IPS-15b (cell line): ENCODE measurements around the gene PHF20.
"Not testable (repeated sequence)": the region's sequence is repeated elsewhere in the genome, so short reads cannot be mapped to it uniquely, and the experiment has no call there.

Experiments used
- H3K27me3 ChIP-seq: one replicate; pipeline ENCODE4 v1.6.1; 2013; ENCODE audit warnings: low read length; ENCODE audit not compliant: control insufficient read depth, insufficient read depth
- H3K36me3 ChIP-seq: one replicate; pipeline ENCODE4 v1.6.1; 2013; ENCODE audit warnings: low read length; ENCODE audit not compliant: control insufficient read depth, insufficient read depth
- H3K4me1 ChIP-seq: one replicate; pipeline ENCODE4 v1.6.1; 2013; ENCODE audit warnings: mild to moderate bottlenecking, low read length; ENCODE audit not compliant: control insufficient read depth, insufficient read depth
- H3K4me3 ChIP-seq: one replicate; pipeline ENCODE4 v1.5.1; 2013; ENCODE audit warnings: low read depth, low read length
- H3K9ac ChIP-seq: one replicate; pipeline ENCODE4 v1.6.1; 2013; ENCODE audit warnings: low read depth, mild to moderate bottlenecking, low read length
- H3K9me3 ChIP-seq: one replicate; pipeline ENCODE4 v1.6.1; 2013; ENCODE audit warnings: mild to moderate bottlenecking, low read length; ENCODE audit not compliant: control insufficient read depth, insufficient read depth

PHF20 gene

GRCh38 chr20:35996492-35996891 is 224.7 kb downstream of the PHF20 start:
- not testable (repeated sequence) for H3K9me3 ChIP-seq, H3K27me3 ChIP-seq, H3K4me1 ChIP-seq, H3K4me3 ChIP-seq, H3K9ac ChIP-seq, H3K36me3 ChIP-seq
